SKM-1 treated with dmso at 0.1 percent for 144 hours (cell line): ENCODE measurements around the gene DIPK2B.

Experiments used
- DNase-seq: peaks from one replicate; lab custom pipeline; 2025; ENCODE audit not compliant: unreplicated experiment; lab: John Stamatoyannopoulos, UW

DIPK2B gene

GRCh38 chrX:45164021-45164621 lies 36.6 kb downstream of the DIPK2B start:
- no peak for DNase-seq

- no peak for DNase-seq
These were observed 43.0 kb downstream of the DIPK2B start for GRCh38 chrX:45157647-45158046.

- DNase-seq: no peak
These were observed 46.2 kb downstream of the DIPK2B start for GRCh38 chrX:45154462-45154861.

GRCh38 chrX:45154033-45154360 lies 46.7 kb downstream of the DIPK2B start:
- no peak for DNase-seq
